Endothelial cell of umbilical vein (primary cell): ENCODE data around the gene ABCD1. TPM values are rescaled to one million over a fixed set of nuclear protein-coding genes. Genes with fewer than 3 reads are reported as not detected.

Experiments used
- BruUV-seq: library from RNA; stranded (reverse); fragments of 400-500 nt; replicated peaks from 2 replicates; lab custom pipeline; 2021; lab: Mats Ljungman, UMichigan
- CTCF ChIA-PET: fragments of 300-600, 350-600 bp; sonication (Branson Sonifier 250); formaldehyde crosslinking; loops from one replicate; lab custom pipeline; 2021; ENCODE audit warnings: antibody characterized with exemption, inconsistent platforms; lab: Charles Lee
- POLR2A ChIA-PET: fragments of 300-600, 350-600 bp; sonication (Branson Sonifier 250); formaldehyde crosslinking; loops from one replicate; lab custom pipeline; 2021; ENCODE audit warnings: antibody characterized with exemption, inconsistent platforms; lab: Charles Lee
- DNase-seq: peaks from one replicate; pipeline ENCODE4 v3.0.0-alpha.2; 2011; ENCODE audit warnings: low read depth, low spot score
- FAIRE-seq: peaks from 2 replicates; lab custom pipeline; 2011; peaks lifted over from hg19 to GRCh38; lab: Jason Lieb, UNC
- H2AFZ ChIP-seq: 2 replicates; pipeline ENCODE4 v1.6.0; 2012; ENCODE audit warnings: low read depth, low read length, control low read depth, inconsistent platforms
- H3K27ac ChIP-seq: 2 replicates; pipeline ENCODE4 v1.5.1; 2011; ENCODE audit warnings: low read depth, mild to moderate bottlenecking, control low read depth, low read length, moderate library complexity; ENCODE audit not compliant: insufficient read depth
- H3K27me3 ChIP-seq, 2 experiments: 2 replicates each; pipeline versions ENCODE4 v1.6.0 to v1.6.1; 2011; ENCODE audit warnings: low read length in 2 of 2, mixed read lengths in 1 of 2; ENCODE audit not compliant: control insufficient read depth in 2 of 2, insufficient read depth in 2 of 2
- H3K36me3 ChIP-seq, 2 experiments: 2 replicates in 1 of 2; 3 replicates in 1 of 2; pipeline ENCODE4 v1.5.1; 2011; ENCODE audit warnings: low read length in 2 of 2, mild to moderate bottlenecking in 1 of 2, moderate library complexity in 1 of 2; ENCODE audit not compliant: control insufficient read depth in 2 of 2, insufficient read depth in 2 of 2; ENCODE audit errors: extremely low read depth in 1 of 2
- H3K4me1 ChIP-seq: 3 replicates; pipeline ENCODE4 v1.5.1; 2011; ENCODE audit warnings: mild to moderate bottlenecking, low read length; ENCODE audit not compliant: control insufficient read depth, insufficient read depth; ENCODE audit errors: extremely low read depth
- H3K4me2 ChIP-seq: 2 replicates; pipeline ENCODE4 v1.6.1; 2011; ENCODE audit warnings: low read length, control low read depth, mixed read lengths; ENCODE audit not compliant: insufficient read depth
- H3K4me3 ChIP-seq, 3 experiments: fragments of 200-600 bp in 1 of 3; sonication (generic), shearing (Covaris generic) in 1 of 3; replicated peaks in 1 of 3; 2 replicates each; pipeline ENCODE4 v1.5.1; 2011 to 2016; ENCODE audit warnings: control low read depth in 3 of 3, low read length in 3 of 3, mild to moderate bottlenecking in 2 of 3, inconsistent platforms in 1 of 3, low read depth in 1 of 3, moderate library complexity in 1 of 3; ENCODE audit not compliant: insufficient read depth in 1 of 3
- H3K79me2 ChIP-seq: 2 replicates; pipeline ENCODE4 v1.6.0; 2012; ENCODE audit warnings: low read length, inconsistent platforms; ENCODE audit not compliant: control insufficient read depth, insufficient read depth
- H3K9ac ChIP-seq: replicated peaks from 2 replicates; pipeline ENCODE3; 2011; ENCODE audit warnings: low read length, control low read depth; ENCODE audit not compliant: insufficient read depth; ENCODE audit errors: extremely low read depth
- H3K9me1 ChIP-seq: replicated peaks from 3 replicates; pipeline ENCODE4 v1.6.0; 2011; ENCODE audit warnings: mild to moderate bottlenecking, low read length; ENCODE audit not compliant: control insufficient read depth, insufficient read depth; ENCODE audit errors: extremely low read depth
- H3K9me3 ChIP-seq: replicated peaks from 2 replicates; pipeline ENCODE4 v1.5.1; 2012; ENCODE audit warnings: low read length, inconsistent platforms; ENCODE audit not compliant: control insufficient read depth, insufficient read depth
- H4K20me1 ChIP-seq: replicated peaks from 2 replicates; pipeline ENCODE3; 2011; ENCODE audit warnings: mild to moderate bottlenecking, low read length; ENCODE audit not compliant: control insufficient read depth, insufficient read depth; ENCODE audit errors: extremely low read depth
- CTCF ChIP-seq, 2 donors: IDR thresholded peaks; 1 replicate in 1 of 2; 2 replicates in 1 of 2; pipeline ENCODE4 v1.5.1; 2011; ENCODE audit warnings: low read length in 2 of 2, mild to moderate bottlenecking in 2 of 2, moderate library complexity in 2 of 2, control low read depth in 1 of 2, inconsistent platforms in 1 of 2, low read depth in 1 of 2; ENCODE audit not compliant: insufficient read depth in 1 of 2; ENCODE audit errors: extremely low read depth in 1 of 2
- EZH2 ChIP-seq: IDR thresholded peaks from 2 replicates; pipeline ENCODE4 v1.6.1; 2012; ENCODE audit warnings: borderline replicate concordance, low read depth, mild to moderate bottlenecking, moderate library complexity, low read length, inconsistent platforms; ENCODE audit not compliant: severe bottlenecking
- FOS ChIP-seq: IDR thresholded peaks from 2 replicates; pipeline ENCODE4 v1.6.1; 2011; ENCODE audit warnings: mild to moderate bottlenecking, low read length, moderate library complexity, borderline replicate concordance; ENCODE audit not compliant: insufficient read depth
- GATA2 ChIP-seq: IDR thresholded peaks from 2 replicates; pipeline ENCODE4 v1.7.0; 2011; ENCODE audit warnings: low read depth, mild to moderate bottlenecking, moderate library complexity, mixed read lengths, low read length; ENCODE audit not compliant: insufficient read length, insufficient read depth
- JUN ChIP-seq: IDR thresholded peaks from 2 replicates; pipeline ENCODE4 v1.6.1; 2011; ENCODE audit warnings: borderline replicate concordance, low read depth; ENCODE audit not compliant: insufficient read length, insufficient read depth
- MYC ChIP-seq: IDR thresholded peaks from one replicate; pipeline ENCODE4 v1.6.1; 2011; ENCODE audit warnings: mild to moderate bottlenecking, low read depth, low read length
- POLR2A ChIP-seq: IDR thresholded peaks from 2 replicates; pipeline ENCODE4 v1.6.1; 2012; ENCODE audit warnings: low read depth, mild to moderate bottlenecking, control low read depth, low read length
- POLR2AphosphoS5 ChIP-seq: IDR thresholded peaks from 2 replicates; pipeline ENCODE4 v1.6.1; 2012; ENCODE audit warnings: low read depth, mild to moderate bottlenecking, control low read depth, low read length, moderate library complexity; ENCODE audit not compliant: insufficient read depth
- dilution Hi-C: fragments of 300-500 bp; cut with MboI; formaldehyde crosslinking; loops from one replicate; pipeline ENCODE4 v1.15.0; 2019; ENCODE audit warnings: low sequenced_read_pairs; ENCODE audit not compliant: extremely low pct_ligation_motif_present
- intact Hi-C: fragments of 100-400 bp; cut with micrococcal nuclease; formaldehyde crosslinking; loops from one replicate; pipeline ENCODE4 v1.10.0; 2022
- polyA plus RNA-seq, 4 experiments: library from polyadenylated mRNA; depleted of rRNA in 3 of 4; stranded (reverse) in 3 of 4; unstranded in 1 of 4; fragments of >200 nt; gene quantifications; 2 replicates each; pipeline versions ENCODE4 v1.2.1 to v1.2.3, GENCODE V29; 2011 to 2012; ENCODE audit warnings: missing spikeins in 1 of 4
- total RNA-seq: library from RNA; stranded (reverse); gene quantifications from 2 replicates; pipeline ENCODE4 v1.2.3, GENCODE V29; 2021

The ABCD1 gene
- total and polyA plus RNA-seq, 2 donors (not counting 3 experiments of a cell fraction or from before 2014, with no cell fraction given), result 9.1 to 12.9 TPM

- Histone ChIP-seq H4K20me1 (no peaks in the 10 kb centered on the region), H3K4me1 (peaks cover 4% of the 10 kb centered on the region), H3K27ac (no peak overlapping the region), H3K27me3 (no peaks in the 10 kb centered on the region), H2AFZ (no peak overlapping the region), H3K36me3 (no peaks in the 10 kb centered on the region), H3K4me2 (no peak overlapping the region), H3K9ac (no peak overlapping the region), H3K79me2 (no peaks in the 10 kb centered on the region), H3K9me3 (no peaks in the 10 kb centered on the region), H3K9me1 (no peaks in the 10 kb centered on the region), H3K4me3 (no peak overlapping the region)
- intact Hi-C loops, result no loop called here
- dilution Hi-C loops, result no loop called here
- no peak for DNase-seq
- no peak for FAIRE-seq
- POLR2A ChIA-PET, result no interaction called here
- TF ChIP-seq POLR2A (no peak), EZH2 (no peak), GATA2 (no peak), CTCF (IDR thresholded peaks at IDR 0.05; ENCODE audit: extremely low read depth in 1 of 2, insufficient read depth in 1 of 2, low read depth in 1 of 2, low read length in 2 of 2) (no peak), FOS (no peak), JUN (no peak), MYC (no peak), POLR2AphosphoS5 (no peak)
- no TSS peak for BruUV-seq
- CTCF ChIA-PET, result interaction anchor here (0.7 to 4.2 kb wide), 2 partner anchors 22 to 77 kb away, joined by 3 to 30 read pairs; no protein-coding TSS in a partner anchor
These were observed 38.6 kb upstream of the ABCD1 start for GRCh38 chrX:153685751-153686696.
